Brain microvascular endothelial cell (primary cell): ENCODE data around the gene ZNF132.

Source experiments
- DNase-seq: peaks from one replicate; pipeline ENCODE4 v3.0.0-alpha.2; 2020
- H3K27ac ChIP-seq: fragments of 250-450 bp; sonication (Bioruptor Pico); 2 replicates; pipeline ENCODE4 v1.5.1; 2020; ENCODE audit warnings: mild to moderate bottlenecking, moderate library complexity
- H3K27me3 ChIP-seq: fragments of 250-450 bp; sonication (Bioruptor Pico); replicated peaks from 2 replicates; pipeline ENCODE4 v1.5.1; 2020; ENCODE audit warnings: mild to moderate bottlenecking
- H3K36me3 ChIP-seq: fragments of 250-450 bp; sonication (Bioruptor Pico); replicated peaks from 2 replicates; pipeline ENCODE4 v1.5.1; 2020; ENCODE audit warnings: mild to moderate bottlenecking
- H3K4me3 ChIP-seq: 2 replicates; pipeline ENCODE4 v1.5.1; 2011; ENCODE audit warnings: low read depth, mild to moderate bottlenecking, control low read depth, low read length, moderate library complexity
- CTCF ChIP-seq: IDR thresholded peaks from 2 replicates; pipeline ENCODE4 v1.5.1; 2011; ENCODE audit warnings: low read depth, mild to moderate bottlenecking, moderate library complexity, low read length, control low read depth, inconsistent platforms; ENCODE audit errors: missing control alignments
- in situ Hi-C: cut with HindIII; loops from 2 replicates; pipeline ENCODE4 v1.10.0; 2017; ENCODE audit warnings: low sequenced_read_pairs, low pct_ligation_motif_present

Gene ZNF132

GRCh38 chr19:58386576-58387337, 53.2 kb downstream of the ZNF132 start, which contains the start of gene RPS5:
Gene RPS5 (plus strand): TSS chr19:58387269. CDS start chr19:58388138, 869 bp downstream.
- peak within 1 kb of the TSS; percentile 90 for H3K4me3 ChIP-seq
- DNase-seq = peak; percentile 97
- in situ Hi-C loops = no loop called here
- no peaks in the 10 kb centered on the region for H3K27me3 ChIP-seq
- no peak for TF ChIP-seq CTCF
- H3K36me3 ChIP-seq = peaks cover 23% of the 10 kb centered on the region
- H3K27ac ChIP-seq = peak within 1 kb of the TSS; percentile 91

- H3K27ac ChIP-seq = peak overlapping the region; percentile 91
- H3K4me3 ChIP-seq = peak overlapping the region; percentile 90
- no peak for TF ChIP-seq CTCF
- no peak for DNase-seq
- H3K27me3 ChIP-seq = no peaks in the 10 kb centered on the region
- in situ Hi-C loops = no loop called here
- peaks cover 19% of the 10 kb centered on the region for H3K36me3 ChIP-seq
These were observed 53.9 kb downstream of the ZNF132 start for GRCh38 chr19:58385891-58386575.

- in situ Hi-C loops = no loop called here
- Histone ChIP-seq H3K27me3 (no peaks in the 10 kb centered on the region), H3K4me3 (peak overlapping the region; percentile 90), H3K27ac (no peak overlapping the region), H3K36me3 (peaks cover 14% of the 10 kb centered on the region)
- no peak for TF ChIP-seq CTCF
- no peak for DNase-seq
These were observed 54.6 kb downstream of the ZNF132 start for GRCh38 chr19:58385313-58385890.

- Histone ChIP-seq H3K27me3 (no peaks in the 10 kb centered on the region), H3K27ac (no peak overlapping the region), H3K4me3 (no peak overlapping the region), H3K36me3 (peaks cover 2% of the 10 kb centered on the region)
- TF ChIP-seq CTCF = no peak
- no peak for DNase-seq
- in situ Hi-C loops = no loop called here
These were observed 56.9 kb downstream of the ZNF132 start for GRCh38 chr19:58382997-58383603.
